Uterus (tissue), 2 donors: Measurements from ENCODE around the gene CACNG6.

ENCODE experiments used
- POLR2A ChIP-seq, 2 donors: fragments of 450-650 bp; IDR thresholded peaks; one replicate each; pipeline ENCODE4 v1.6.1; 2016; ENCODE audit warnings: antibody characterized with exemption in 2 of 2, mild to moderate bottlenecking in 1 of 2, moderate library complexity in 1 of 2
- TF ChIP-seq, protein P1 (sequence below), 4 experiments: fragments of 200-600 bp in 2 of 4; fragments of 450-650 bp in 2 of 4; sonication (generic) in 2 of 4; IDR thresholded peaks; one replicate each; pipeline ENCODE4 v1.5.1; 2016 to 2019; ENCODE audit warnings: antibody characterized with exemption in 4 of 4, mild to moderate bottlenecking in 2 of 4, moderate library complexity in 1 of 4

DNA sequence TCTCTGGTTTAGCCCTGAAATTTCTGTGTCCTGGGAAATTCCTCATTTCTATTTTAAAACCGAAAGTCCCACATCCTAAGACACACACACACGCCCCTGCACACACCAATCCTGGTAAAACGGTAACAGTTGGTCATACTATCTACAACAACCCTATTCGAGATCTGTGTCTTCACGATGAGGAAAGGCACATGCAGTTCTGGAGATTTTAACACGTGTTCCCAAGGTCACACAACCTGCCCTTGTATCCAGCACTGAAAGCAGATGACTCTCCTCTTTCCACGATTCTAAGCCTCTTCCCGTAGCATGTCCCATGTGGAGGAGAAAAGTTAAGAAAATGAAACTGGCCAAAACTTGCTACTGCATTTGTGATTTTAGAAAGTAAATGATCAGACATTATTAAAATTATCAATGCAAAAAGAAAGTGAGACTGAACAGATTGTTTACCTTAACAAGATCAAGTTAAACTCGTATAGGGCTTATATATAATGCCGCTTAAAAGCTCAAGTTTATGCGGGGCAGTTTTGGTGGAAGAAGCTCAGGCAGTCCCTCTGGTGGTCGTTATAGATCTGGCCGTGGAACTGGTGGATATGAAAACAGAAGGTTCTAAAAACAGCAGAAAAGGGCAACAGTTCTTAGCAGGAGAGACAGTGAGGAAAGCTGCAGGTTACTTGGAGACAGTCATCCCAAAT, 39.6 kb downstream of the CACNG6 start:
- TF ChIP-seq, protein P1, sequence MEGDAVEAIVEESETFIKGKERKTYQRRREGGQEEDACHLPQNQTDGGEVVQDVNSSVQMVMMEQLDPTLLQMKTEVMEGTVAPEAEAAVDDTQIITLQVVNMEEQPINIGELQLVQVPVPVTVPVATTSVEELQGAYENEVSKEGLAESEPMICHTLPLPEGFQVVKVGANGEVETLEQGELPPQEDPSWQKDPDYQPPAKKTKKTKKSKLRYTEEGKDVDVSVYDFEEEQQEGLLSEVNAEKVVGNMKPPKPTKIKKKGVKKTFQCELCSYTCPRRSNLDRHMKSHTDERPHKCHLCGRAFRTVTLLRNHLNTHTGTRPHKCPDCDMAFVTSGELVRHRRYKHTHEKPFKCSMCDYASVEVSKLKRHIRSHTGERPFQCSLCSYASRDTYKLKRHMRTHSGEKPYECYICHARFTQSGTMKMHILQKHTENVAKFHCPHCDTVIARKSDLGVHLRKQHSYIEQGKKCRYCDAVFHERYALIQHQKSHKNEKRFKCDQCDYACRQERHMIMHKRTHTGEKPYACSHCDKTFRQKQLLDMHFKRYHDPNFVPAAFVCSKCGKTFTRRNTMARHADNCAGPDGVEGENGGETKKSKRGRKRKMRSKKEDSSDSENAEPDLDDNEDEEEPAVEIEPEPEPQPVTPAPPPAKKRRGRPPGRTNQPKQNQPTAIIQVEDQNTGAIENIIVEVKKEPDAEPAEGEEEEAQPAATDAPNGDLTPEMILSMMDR (IDR thresholded peaks at IDR 0.05): no peak
- TF ChIP-seq POLR2A (IDR thresholded peaks at IDR 0.05): no peak
